Dermis microvascular lymphatic vessel endothelial cell (primary cell): ENCODE measurements around the gene NUFIP2. TPM values are rescaled to one million over a fixed set of nuclear protein-coding genes. Genes with fewer than 3 reads are reported as not detected.

Source experiments
- total RNA-seq: library from RNA; depleted of rRNA; stranded (reverse); fragments of >200 nt; gene quantifications from 2 replicates; pipeline ENCODE4 v1.2.1, GENCODE V29; 2014

NUFIP2 gene
- total RNA-seq, 1 donor from 2014 or later = 24.9 TPM

Other genes with a start within 250 kb of the NUFIP2 start
- 26.7 and 35.1 TPM in 2 replicates for gene MYO18A, start 113.8 kb downstream of the NUFIP2 start, total RNA-seq
- gene CRYBA1, start 47.3 kb downstream of the NUFIP2 start, total RNA-seq = not detected in 2 replicates
- gene TAOK1, start 96.2 kb upstream of the NUFIP2 start, total RNA-seq = 40.6 and 46.5 TPM in 2 replicates